Thoracic aorta endothelial cell (primary cell): ENCODE results near the gene HSFX1. TPM values are rescaled to one million over a fixed set of nuclear protein-coding genes. Genes with fewer than 3 reads are reported as not detected.

Experiments
- small RNA-seq: library from RNA; depleted of rRNA; stranded (forward); fragments of <200 nt; gene quantifications from one replicate; pipeline ENCODE3, GENCODE V24; 2012
- total RNA-seq: library from RNA; depleted of rRNA; stranded (reverse); fragments of >200 nt; gene quantifications from 2 replicates; pipeline ENCODE4 v1.2.3, GENCODE V29; 2012

Gene HSFX1, protein sequence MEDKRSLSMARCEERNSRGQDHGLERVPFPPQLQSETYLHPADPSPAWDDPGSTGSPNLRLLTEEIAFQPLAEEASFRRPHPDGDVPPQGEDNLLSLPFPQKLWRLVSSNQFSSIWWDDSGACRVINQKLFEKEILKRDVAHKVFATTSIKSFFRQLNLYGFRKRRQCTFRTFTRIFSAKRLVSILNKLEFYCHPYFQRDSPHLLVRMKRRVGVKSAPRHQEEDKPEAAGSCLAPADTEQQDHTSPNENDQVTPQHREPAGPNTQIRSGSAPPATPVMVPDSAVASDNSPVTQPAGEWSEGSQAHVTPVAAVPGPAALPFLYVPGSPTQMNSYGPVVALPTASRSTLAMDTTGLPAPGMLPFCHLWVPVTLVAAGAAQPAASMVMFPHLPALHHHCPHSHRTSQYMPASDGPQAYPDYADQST
- 0.43 and 0.53 TPM in 2 replicates for total RNA-seq

DNA sequence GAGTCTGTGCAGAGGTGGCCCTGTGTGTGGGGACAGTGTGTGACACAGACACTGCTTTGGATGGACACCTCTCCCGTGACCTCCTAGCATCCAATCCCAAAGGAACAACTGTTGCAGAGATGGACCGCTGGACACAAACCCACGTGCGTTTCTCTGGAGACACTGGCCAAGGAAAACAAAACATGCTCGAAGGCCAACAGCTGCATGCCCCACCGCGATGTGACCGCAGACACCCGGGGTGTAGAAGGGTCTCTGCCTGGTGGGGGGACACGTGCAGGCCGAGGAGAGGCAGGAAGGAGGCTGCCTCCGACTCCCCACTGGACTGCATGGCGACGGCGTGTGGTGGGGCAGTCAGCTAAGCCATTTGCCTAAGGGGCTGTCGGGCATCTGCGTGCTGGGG is at the start of gene HSFX1:
HSFX1 (plus strand) TSS at position 301 of the 400 bp plus-strand sequence. CDS start 614 bp downstream, outside the sequence.

GRCh38 chrX:149781727-149782126 is 7.9 kb downstream of the HSFX1 start, which contains the start of gene MAGEA9:
Gene MAGEA9, plus strand, starts transcription at chrX:149781930. Its CDS starts 4,281 bp downstream, at chrX:149786211.

Small RNAs within 50 kb of the gene (small RNA-seq; reads per million reads assigned to genes)
- not detected for gene AC244098.1
- not detected for gene AC244098.2
- not detected for gene AC244098.3

Other genes with a start within 250 kb of the HSFX1 start
- 11.8 and 12.1 TPM in 2 replicates for gene EOLA1, start 233.1 kb upstream of the HSFX1 start, total RNA-seq
- gene HSFX3, start 224.1 kb upstream of the HSFX1 start, total RNA-seq = not detected in 2 replicates
- gene MAGEA9B, start 186.6 kb upstream of the HSFX1 start, total RNA-seq = not detected in 2 replicates
- 0.13 TPM in 1 of 2 replicates, not detected in the other for gene HSFX2, start 178.8 kb upstream of the HSFX1 start, total RNA-seq
- gene TMEM185A, start 142.3 kb upstream of the HSFX1 start, total RNA-seq = 12.5 and 13.0 TPM in 2 replicates
- gene MAGEA11, start 62.0 kb upstream of the HSFX1 start, total RNA-seq = not detected in 2 replicates
- gene MAGEA9, start 7.9 kb downstream of the HSFX1 start, total RNA-seq = not detected in 2 replicates
- gene MAGEA8, start 107.1 kb downstream of the HSFX1 start, total RNA-seq = not detected in 2 replicates
- not detected in 2 replicates for gene HSFX4, start 155.5 kb downstream of the HSFX1 start, total RNA-seq
- 19.7 and 26.2 TPM in 2 replicates for gene EOLA2, start 164.4 kb downstream of the HSFX1 start, total RNA-seq